ENCODE measurements around the gene USP5. TPM values are rescaled to one million over a fixed set of nuclear protein-coding genes. Genes with fewer than 3 reads are reported as not detected.

USP5 gene
- total and polyA plus RNA-seq, 3 donors from 2014 or later = 96.1 to 154 (median 97.5) TPM

DNA sequence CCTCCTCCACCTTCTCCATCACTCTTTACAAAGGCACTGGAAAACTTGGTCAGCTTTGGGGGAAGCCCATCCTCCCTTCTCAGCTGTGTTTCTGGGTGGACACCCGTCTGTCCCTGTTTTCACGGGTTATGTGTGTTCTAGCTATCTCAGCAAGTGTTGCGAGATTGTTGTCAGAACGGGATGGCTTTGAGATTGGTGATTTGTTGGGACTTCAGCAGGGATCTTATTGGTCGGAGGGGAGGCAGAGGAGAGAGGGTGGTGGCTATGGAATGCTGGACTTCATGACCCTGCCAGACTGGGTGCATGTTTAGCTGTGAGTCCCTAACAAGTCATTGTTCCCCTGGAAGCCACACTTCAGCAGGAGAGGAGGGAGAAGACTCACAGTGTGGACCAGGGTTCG is 2.1 kb downstream of the USP5 start:
- WGBS, 2 donors = 27 to 61% methylated on average over 6 of the region's 6 CpGs
- Histone ChIP-seq H3K9me3 (no peaks in the 10 kb centered on the region), H3K4me3 (no peak overlapping the region), H3K27ac (peak overlapping the region; percentile 71 to 98), H3K36me3 (ENCODE audit: low read depth, missing control alignments) (no peaks in the 10 kb centered on the region), H3K27me3 (no peaks in the 10 kb centered on the region), H3K4me1 (peaks cover 19% of the 10 kb centered on the region)
- no peak for DNase-seq
- intact Hi-C loops (cut with DNase I; ENCODE audit: low total_unique reads) = no loop called here
- TF ChIP-seq, protein P1, sequence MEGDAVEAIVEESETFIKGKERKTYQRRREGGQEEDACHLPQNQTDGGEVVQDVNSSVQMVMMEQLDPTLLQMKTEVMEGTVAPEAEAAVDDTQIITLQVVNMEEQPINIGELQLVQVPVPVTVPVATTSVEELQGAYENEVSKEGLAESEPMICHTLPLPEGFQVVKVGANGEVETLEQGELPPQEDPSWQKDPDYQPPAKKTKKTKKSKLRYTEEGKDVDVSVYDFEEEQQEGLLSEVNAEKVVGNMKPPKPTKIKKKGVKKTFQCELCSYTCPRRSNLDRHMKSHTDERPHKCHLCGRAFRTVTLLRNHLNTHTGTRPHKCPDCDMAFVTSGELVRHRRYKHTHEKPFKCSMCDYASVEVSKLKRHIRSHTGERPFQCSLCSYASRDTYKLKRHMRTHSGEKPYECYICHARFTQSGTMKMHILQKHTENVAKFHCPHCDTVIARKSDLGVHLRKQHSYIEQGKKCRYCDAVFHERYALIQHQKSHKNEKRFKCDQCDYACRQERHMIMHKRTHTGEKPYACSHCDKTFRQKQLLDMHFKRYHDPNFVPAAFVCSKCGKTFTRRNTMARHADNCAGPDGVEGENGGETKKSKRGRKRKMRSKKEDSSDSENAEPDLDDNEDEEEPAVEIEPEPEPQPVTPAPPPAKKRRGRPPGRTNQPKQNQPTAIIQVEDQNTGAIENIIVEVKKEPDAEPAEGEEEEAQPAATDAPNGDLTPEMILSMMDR (IDR thresholded peaks at IDR 0.05) = no peak
- TF ChIP-seq POLR2A (IDR thresholded peaks at IDR 0.05) = no peak

DNA sequence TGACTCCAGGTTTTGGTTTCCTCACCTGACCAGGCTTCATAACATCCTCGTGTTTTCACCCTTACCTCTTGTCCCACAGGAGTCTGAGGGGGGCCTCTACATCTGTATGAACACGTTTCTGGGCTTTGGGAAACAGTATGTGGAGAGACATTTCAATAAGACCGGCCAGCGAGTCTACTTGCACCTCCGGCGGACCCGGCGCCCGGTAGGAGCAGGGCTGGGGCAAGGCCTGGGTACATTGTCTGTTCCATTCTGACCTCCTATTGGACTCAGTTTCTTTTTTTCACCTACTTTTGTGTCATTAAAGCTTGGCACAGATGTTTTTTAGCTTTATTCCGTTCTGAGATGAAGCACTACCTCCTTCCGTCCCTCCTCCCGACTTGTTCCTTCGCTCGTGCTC is 3.4 kb downstream of the USP5 start:
- WGBS, 2 donors = 89 to 92% methylated on average over 14 of the region's 14 CpGs
- peak overlapping the region in 1 of 2 donors; percentile 98 for H3K27ac ChIP-seq
- peaks cover 19% of the 10 kb centered on the region for H3K4me1 ChIP-seq
- intact Hi-C loops (cut with DNase I; ENCODE audit: low total_unique reads) = no loop called here
- no peaks in the 10 kb centered on the region for H3K27me3 ChIP-seq
- no peak overlapping the region for H3K4me3 ChIP-seq
- no peaks in the 10 kb centered on the region for H3K36me3 ChIP-seq (ENCODE audit: low read depth, missing control alignments)
- H3K9me3 ChIP-seq = no peaks in the 10 kb centered on the region
- DNase-seq = no peak
- TF ChIP-seq POLR2A (IDR thresholded peaks at IDR 0.05) = no peak
- TF ChIP-seq, protein P1 (IDR thresholded peaks at IDR 0.05) = no peak

DNA sequence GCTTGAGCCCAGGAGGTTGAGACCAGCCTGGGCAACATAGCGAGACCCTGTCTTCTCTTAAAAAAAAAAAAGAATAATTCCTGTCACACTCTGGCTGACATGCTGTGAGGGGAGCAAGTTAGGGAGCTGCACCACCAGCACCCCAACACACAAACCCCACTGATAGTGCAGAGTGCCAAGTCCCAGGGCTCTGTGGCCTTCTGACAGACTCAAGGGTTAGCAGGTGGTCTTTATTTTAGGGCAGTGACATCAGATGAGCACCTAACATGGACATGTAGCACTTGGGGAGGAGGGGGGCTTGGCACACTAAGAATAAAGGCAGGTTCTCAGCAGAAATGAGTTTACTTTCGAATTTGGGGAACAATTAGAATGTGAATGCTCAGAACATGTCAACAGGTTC is 6.8 kb downstream of the USP5 start:
- Histone ChIP-seq H3K36me3 (ENCODE audit: low read depth, missing control alignments) (no peaks in the 10 kb centered on the region), H3K27ac (no peak overlapping the region), H3K4me3 (no peak overlapping the region), H3K27me3 (no peaks in the 10 kb centered on the region), H3K4me1 (peaks cover 10% of the 10 kb centered on the region), H3K9me3 (no peaks in the 10 kb centered on the region)
- intact Hi-C loops (cut with DNase I; ENCODE audit: low total_unique reads) = no loop called here
- 93 to 98% methylated on average over 2 of the region's 2 CpGs for WGBS, 2 donors
- DNase-seq = no peak
- TF ChIP-seq POLR2A (IDR thresholded peaks at IDR 0.05) = no peak
- TF ChIP-seq, protein P1 (IDR thresholded peaks at IDR 0.05) = no peak

DNA sequence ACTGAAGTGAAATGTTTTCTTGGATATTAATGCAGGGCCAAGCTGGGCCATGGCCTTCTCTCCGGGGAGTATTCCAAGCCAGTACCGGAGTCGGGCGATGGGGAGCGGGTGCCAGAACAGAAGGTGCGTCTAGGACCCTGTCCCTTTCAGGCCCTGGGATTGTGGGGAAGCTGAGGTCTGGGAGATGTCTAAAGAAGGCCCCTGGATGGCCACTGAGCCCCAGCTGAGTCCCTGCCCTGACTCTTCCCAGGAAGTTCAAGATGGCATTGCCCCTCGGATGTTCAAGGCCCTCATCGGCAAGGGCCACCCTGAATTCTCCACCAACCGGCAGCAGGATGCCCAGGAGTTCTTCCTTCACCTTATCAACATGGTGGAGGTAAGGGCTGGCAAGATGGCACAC is 8.2 kb downstream of the USP5 start:
- H3K36me3 ChIP-seq (ENCODE audit: low read depth, missing control alignments) = no peaks in the 10 kb centered on the region

DNA sequence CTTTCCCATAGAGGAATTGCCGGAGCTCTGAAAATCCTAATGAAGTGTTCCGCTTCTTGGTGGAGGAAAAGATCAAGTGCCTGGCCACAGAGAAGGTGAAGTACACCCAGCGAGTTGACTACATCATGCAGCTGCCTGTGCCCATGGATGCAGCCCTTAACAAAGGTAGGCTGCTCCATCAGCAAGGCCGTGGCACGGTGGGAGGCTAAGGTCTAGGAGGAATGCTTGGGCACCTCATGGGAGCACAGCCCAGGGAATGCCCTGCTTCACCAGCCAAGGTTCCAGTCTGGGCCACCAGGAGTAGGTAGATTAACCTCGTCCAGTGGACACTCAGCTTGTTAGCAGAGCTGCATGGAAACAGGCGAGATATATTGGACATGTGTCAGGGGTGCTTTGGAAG is 9.0 kb downstream of the USP5 start:
- Histone ChIP-seq H3K36me3 (ENCODE audit: low read depth, missing control alignments) (no peaks in the 10 kb centered on the region), H3K4me1 (no peaks in the 10 kb centered on the region)

More for the DNA sequence above, 8.2 kb downstream of the USP5 start:
- Histone ChIP-seq H3K27ac (no peak overlapping the region), H3K27me3 (no peaks in the 10 kb centered on the region), H3K9me3 (no peaks in the 10 kb centered on the region), H3K4me1 (no peaks in the 10 kb centered on the region), H3K4me3 (no peak overlapping the region)
- DNase-seq = no peak
- 91 to 97% methylated on average over 9 of the region's 9 CpGs for WGBS, 2 donors
- no peak for TF ChIP-seq POLR2A (IDR thresholded peaks at IDR 0.05)
- TF ChIP-seq, protein P1 (IDR thresholded peaks at IDR 0.05) = no peak
- intact Hi-C loops (cut with DNase I; ENCODE audit: low total_unique reads) = no loop called here

More for the DNA sequence above, 9.0 kb downstream of the USP5 start:
- H3K4me3 ChIP-seq = no peak overlapping the region
- DNase-seq = no peak
- no peaks in the 10 kb centered on the region for H3K27me3 ChIP-seq
- intact Hi-C loops (cut with DNase I; ENCODE audit: low total_unique reads) = no loop called here
- TF ChIP-seq, protein P1 (IDR thresholded peaks at IDR 0.05) = no peak
- TF ChIP-seq POLR2A (IDR thresholded peaks at IDR 0.05) = no peak
- no peak overlapping the region for H3K27ac ChIP-seq
- WGBS, 2 donors = 92 to 98% methylated on average over 7 of the region's 7 CpGs
- H3K9me3 ChIP-seq = no peaks in the 10 kb centered on the region

Measured in testis (tissue), 3 donors.